ENCODE results near the gene CTU1. TPM values are rescaled to one million over a fixed set of nuclear protein-coding genes. Genes with fewer than 3 reads are reported as not detected.

CTU1 gene
- total RNA-seq, 1 donor, result 3.2 TPM

GRCh38 chr19:51093510-51094345, 14.5 kb downstream of the CTU1 start:
- DNase-seq (ENCODE audit: low read depth), result no peak

DNA sequence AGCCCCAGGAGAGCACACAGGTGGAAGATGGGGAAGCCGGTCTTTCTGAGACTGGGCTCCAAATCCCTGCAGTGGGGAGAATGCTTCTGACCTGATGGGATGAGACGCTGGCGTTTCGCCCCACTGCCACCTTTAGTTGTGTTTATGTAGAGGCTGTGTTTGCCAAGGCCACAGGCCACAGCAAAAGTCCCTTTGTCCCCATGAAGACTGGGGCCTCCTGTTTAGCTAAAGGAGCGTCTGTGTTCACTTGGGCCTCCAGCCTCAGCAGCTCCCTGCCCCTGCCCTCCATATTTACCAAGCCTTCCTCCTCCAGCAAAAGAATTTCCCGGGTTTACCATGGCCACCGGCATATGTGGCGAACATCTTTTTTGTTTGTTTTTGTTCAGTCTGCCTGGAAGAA, 15.1 kb downstream of the CTU1 start:
- DNase-seq (ENCODE audit: low read depth), result no peak
- no peak for TF ChIP-seq CTCF (IDR thresholded peaks at IDR 0.05; ENCODE audit: insufficient read depth, low read length)
- H3K4me3 ChIP-seq (ENCODE audit: low read depth, low read length), result no peak overlapping the region

More at GRCh38 chr19:51093510-51094345, 14.5 kb downstream of the CTU1 start:
- no peak for TF ChIP-seq CTCF (IDR thresholded peaks at IDR 0.05; ENCODE audit: insufficient read depth, low read length)
- H3K4me3 ChIP-seq (ENCODE audit: low read depth, low read length), result no peak overlapping the region

DNA sequence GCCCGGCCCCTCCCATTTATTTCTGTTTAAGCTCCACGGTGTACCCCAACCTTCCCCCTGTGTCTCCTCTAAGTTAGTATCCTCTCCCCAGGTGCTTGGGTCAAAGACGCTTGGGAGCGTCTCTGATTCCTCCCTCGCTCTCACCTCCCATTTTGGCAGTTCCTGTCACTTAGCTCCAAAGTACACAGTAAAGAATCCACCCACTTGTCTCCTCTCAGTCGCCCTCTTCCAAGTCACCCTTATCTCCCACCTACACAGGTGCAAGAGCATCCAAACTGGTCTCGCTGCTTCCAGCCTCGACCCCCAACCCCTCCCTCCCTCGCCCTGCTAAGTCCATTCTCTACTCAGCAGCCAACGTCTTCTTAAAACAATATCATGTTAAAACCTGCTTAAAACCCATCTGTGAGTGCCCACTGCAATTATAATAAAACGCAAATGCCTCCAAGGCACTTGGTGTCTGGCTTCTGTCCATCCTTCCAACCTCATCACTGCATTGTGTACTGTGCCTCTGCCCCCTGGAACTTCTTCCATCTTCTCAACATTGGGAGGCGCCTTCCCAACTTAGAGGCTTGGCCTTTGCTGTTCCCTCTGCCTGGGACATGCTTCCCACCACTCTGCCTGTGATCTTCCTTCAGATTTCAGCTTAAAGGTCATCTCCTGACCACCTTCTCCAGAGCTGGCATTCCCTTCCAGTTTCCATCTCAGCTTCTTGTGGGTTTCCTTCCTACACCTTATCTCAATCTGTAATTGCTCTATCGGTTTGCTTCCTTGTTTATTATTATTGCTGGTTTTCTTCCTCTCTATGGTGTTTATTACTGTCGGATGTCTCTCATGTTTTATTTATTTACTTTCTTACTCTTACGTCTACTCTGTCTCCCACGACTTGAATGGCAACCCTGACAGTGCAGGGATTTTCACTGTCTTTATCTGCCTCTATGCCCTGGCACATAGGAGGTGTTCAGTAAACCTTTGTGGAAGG, 16.0 kb downstream of the CTU1 start:
- DNase-seq (ENCODE audit: low read depth), result no peak
- no peak for TF ChIP-seq CTCF (IDR thresholded peaks at IDR 0.05; ENCODE audit: insufficient read depth, low read length)
- no peak overlapping the region for H3K4me3 ChIP-seq (ENCODE audit: low read depth, low read length)

- DNase-seq (ENCODE audit: low read depth), result no peak
- no peak for TF ChIP-seq CTCF (IDR thresholded peaks at IDR 0.05; ENCODE audit: insufficient read depth, low read length)
- no peak overlapping the region for H3K4me3 ChIP-seq (ENCODE audit: low read depth, low read length)
Measured at GRCh38 chr19:51091126-51091525, 17.1 kb downstream of the CTU1 start.

GRCh38 chr19:51090471-51090870, 17.7 kb downstream of the CTU1 start:
- DNase-seq (ENCODE audit: low read depth), result no peak
- no peak for TF ChIP-seq CTCF (IDR thresholded peaks at IDR 0.05; ENCODE audit: insufficient read depth, low read length)
- H3K4me3 ChIP-seq (ENCODE audit: low read depth, low read length), result no peak overlapping the region

DNA sequence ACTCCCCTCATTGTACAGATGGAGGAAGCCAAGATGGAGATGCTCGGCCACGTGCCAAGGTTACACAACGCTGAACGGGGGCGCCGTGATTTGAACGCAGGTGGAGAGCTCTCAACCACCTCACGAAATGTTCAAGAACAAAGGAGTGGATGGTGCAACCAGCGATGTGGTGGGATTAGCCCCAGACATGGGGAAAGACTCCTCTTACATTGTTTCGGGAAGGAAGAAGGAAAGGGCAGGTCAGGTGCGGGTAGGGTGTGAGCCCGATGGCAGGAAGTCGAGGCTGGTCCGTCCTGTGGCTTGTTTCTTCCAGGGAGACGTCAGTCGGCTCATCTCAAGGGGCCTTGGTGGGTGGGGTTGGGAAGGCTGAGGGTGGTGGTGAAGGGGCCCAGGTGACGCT, 18.4 kb downstream of the CTU1 start:
- DNase-seq (ENCODE audit: low read depth), result no peak
- no peak overlapping the region for H3K4me3 ChIP-seq (ENCODE audit: low read depth, low read length)
- TF ChIP-seq CTCF (IDR thresholded peaks at IDR 0.05; ENCODE audit: insufficient read depth, low read length), result no peak
